ENCODE results near the gene PTCD2.

DNA sequence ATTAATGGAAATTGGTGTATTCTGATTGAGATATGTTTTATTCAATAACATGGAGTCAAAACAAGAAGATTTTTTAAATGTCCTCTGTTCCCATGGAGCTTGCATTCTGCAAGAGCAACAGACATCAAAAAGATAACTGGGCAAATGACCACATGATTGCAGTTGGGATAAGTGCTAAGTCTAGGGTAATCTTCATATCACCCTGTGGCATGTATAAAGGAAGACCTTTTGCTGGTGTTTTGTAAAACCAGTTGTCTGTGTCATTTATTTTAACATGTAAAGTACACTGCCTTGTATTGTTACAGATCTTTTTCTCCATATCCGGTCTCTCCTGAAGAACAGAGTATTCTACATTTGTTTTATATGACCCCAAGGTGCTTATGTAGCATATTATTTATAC is 44.0 kb downstream of the PTCD2 start:
- TF ChIP-seq, protein P1, sequence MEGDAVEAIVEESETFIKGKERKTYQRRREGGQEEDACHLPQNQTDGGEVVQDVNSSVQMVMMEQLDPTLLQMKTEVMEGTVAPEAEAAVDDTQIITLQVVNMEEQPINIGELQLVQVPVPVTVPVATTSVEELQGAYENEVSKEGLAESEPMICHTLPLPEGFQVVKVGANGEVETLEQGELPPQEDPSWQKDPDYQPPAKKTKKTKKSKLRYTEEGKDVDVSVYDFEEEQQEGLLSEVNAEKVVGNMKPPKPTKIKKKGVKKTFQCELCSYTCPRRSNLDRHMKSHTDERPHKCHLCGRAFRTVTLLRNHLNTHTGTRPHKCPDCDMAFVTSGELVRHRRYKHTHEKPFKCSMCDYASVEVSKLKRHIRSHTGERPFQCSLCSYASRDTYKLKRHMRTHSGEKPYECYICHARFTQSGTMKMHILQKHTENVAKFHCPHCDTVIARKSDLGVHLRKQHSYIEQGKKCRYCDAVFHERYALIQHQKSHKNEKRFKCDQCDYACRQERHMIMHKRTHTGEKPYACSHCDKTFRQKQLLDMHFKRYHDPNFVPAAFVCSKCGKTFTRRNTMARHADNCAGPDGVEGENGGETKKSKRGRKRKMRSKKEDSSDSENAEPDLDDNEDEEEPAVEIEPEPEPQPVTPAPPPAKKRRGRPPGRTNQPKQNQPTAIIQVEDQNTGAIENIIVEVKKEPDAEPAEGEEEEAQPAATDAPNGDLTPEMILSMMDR (IDR thresholded peaks at IDR 0.05): no peak
- TF ChIP-seq POLR2A (IDR thresholded peaks at IDR 0.05): no peak

All from right lobe of liver (tissue), 4 donors.